ENCODE data around the gene IL31. TPM values are rescaled to one million over a fixed set of nuclear protein-coding genes. Genes with fewer than 3 reads are reported as not detected.

The IL31 gene
- total RNA-seq, 2 experiments from 2014 or later: not detected

GRCh38 chr12:122123761-122124145, 50.3 kb downstream of the IL31 start:
- H3K4me1 ChIP-seq (ENCODE audit: insufficient read depth, low read length, poor library complexity, severe bottlenecking): peaks cover 7% of the 10 kb centered on the region
- POLR2A ChIA-PET: interaction anchor here (0.9 kb wide), 1 partner anchor 42 kb away, joined by 3 read pairs; no protein-coding TSS in a partner anchor
- TF ChIP-seq CTCF (conservative IDR thresholded peaks at IDR 0.05; ENCODE audit: low read length) (no peak), EZH2phosphoT487 (IDR thresholded peaks at IDR 0.05; ENCODE audit: borderline replicate concordance, low read depth, low read length) (no peak)
- H3K4me2 ChIP-seq (ENCODE audit: low read length): no peak overlapping the region
- no peaks in the 10 kb centered on the region for H4K20me1 ChIP-seq (ENCODE audit: insufficient read depth, low read length)
- no peak overlapping the region for H3K4me3 ChIP-seq (ENCODE audit: low read depth, low read length, poor library complexity, severe bottlenecking)
- intact Hi-C loops (cut with micrococcal nuclease; ENCODE audit: unreplicated experiment): loop anchor here (1.0 to 2.0 kb wide), 3 partner anchors 59 to 205 kb away; partner anchors contain the start of gene CFAP251
- H3K36me3 ChIP-seq (ENCODE audit: insufficient read depth, low read length): peaks cover 19% of the 10 kb centered on the region; the same call in 1 of the 2 replicates
- H3K79me2 ChIP-seq (ENCODE audit: insufficient read depth, low read depth, low read length): 0 out of 2 replicates have a peak, but pooled peaks cover 3% of the 10 kb centered on the region
- DNase-seq (ENCODE audit: low spot score): no peak
- CTCF ChIA-PET (ENCODE audit: unreplicated experiment): no interaction called here
- no peak overlapping the region for H2AFZ ChIP-seq (ENCODE audit: low read length)
- BruUV-seq (replicated peaks): no TSS peak
- H3K9me2 ChIP-seq (ENCODE audit: insufficient read depth, low read length): no peaks in the 10 kb centered on the region
- H3K27ac ChIP-seq (ENCODE audit: low read depth, low read length, poor library complexity, severe bottlenecking): no peak overlapping the region
- no peaks in the 10 kb centered on the region for H3K9me3 ChIP-seq (ENCODE audit: low read length)

- TF ChIP-seq EZH2phosphoT487 (IDR thresholded peaks at IDR 0.05; ENCODE audit: borderline replicate concordance, low read depth, low read length) (no peak), CTCF (conservative IDR thresholded peaks at IDR 0.05; ENCODE audit: low read length) (peak; percentile 94)
These were observed 50.8 kb downstream of the IL31 start for GRCh38 chr12:122123051-122123760.

More at GRCh38 chr12:122123051-122123760, 50.8 kb downstream of the IL31 start:
- DNase-seq (ENCODE audit: low spot score): peak; percentile 78
- CTCF ChIA-PET (ENCODE audit: unreplicated experiment): no interaction called here
- no TSS peak for BruUV-seq (replicated peaks)
- Histone ChIP-seq H3K27ac (ENCODE audit: low read depth, low read length, poor library complexity, severe bottlenecking) (no peak overlapping the region), H3K4me1 (ENCODE audit: insufficient read depth, low read length, poor library complexity, severe bottlenecking) (peaks cover 7% of the 10 kb centered on the region), H3K36me3 (ENCODE audit: insufficient read depth, low read length) (peaks cover 13% of the 10 kb centered on the region; the same call in 1 of the 2 replicates), H3K9me2 (ENCODE audit: insufficient read depth, low read length) (no peaks in the 10 kb centered on the region), H3K4me2 (ENCODE audit: low read length) (peak overlapping the region; percentile 38; the same call in 1 of the 2 replicates), H2AFZ (ENCODE audit: low read length) (no peak overlapping the region), H3K9me3 (ENCODE audit: low read length) (no peaks in the 10 kb centered on the region), H3K79me2 (ENCODE audit: insufficient read depth, low read depth, low read length) (0 out of 2 replicates have a peak, but pooled peaks cover 3% of the 10 kb centered on the region), H4K20me1 (ENCODE audit: insufficient read depth, low read length) (no peaks in the 10 kb centered on the region), H3K4me3 (ENCODE audit: low read depth, low read length, poor library complexity, severe bottlenecking) (no peak overlapping the region)
- POLR2A ChIA-PET: interaction anchor here (0.6 to 0.9 kb wide), 2 partner anchors 41 to 311 kb away, joined by 3 to 6 read pairs; no protein-coding TSS in a partner anchor
- intact Hi-C loops (cut with micrococcal nuclease; ENCODE audit: unreplicated experiment): loop anchor here (1.0 to 2.0 kb wide), 3 partner anchors 58 to 205 kb away; partner anchors contain the start of gene CFAP251

Small RNA genes within 50 kb of the gene (small RNA-seq; reads per million reads assigned to genes)
- gene DIABLO: 0.31 reads per million

Other genes starting within 250 kb of the IL31 start
- gene BCL7A, start 152.3 kb downstream of the IL31 start, total RNA-seq (2014; rRNA removed; shearing (Covaris generic)): 66.2 and 76.2 TPM in 2 replicates
- 84.7 and 100 TPM in 2 replicates for gene BCL7A, start 152.3 kb downstream of the IL31 start, total RNA-seq (2022)
- gene MLXIP, start 95.5 kb downstream of the IL31 start, total RNA-seq (2014; rRNA removed; shearing (Covaris generic)): 18.6 and 27.5 TPM in 2 replicates
- gene MLXIP, start 95.5 kb downstream of the IL31 start, total RNA-seq (2022): 44.7 and 59.9 TPM in 2 replicates
- not detected in 2 replicates for gene LRRC43, start 8.9 kb upstream of the IL31 start, total RNA-seq (2014; rRNA removed; shearing (Covaris generic))
- not detected in 2 replicates for gene LRRC43, start 8.9 kb upstream of the IL31 start, total RNA-seq (2022)
- not detected in 2 replicates for gene B3GNT4, start 29.5 kb upstream of the IL31 start, total RNA-seq (2014; rRNA removed; shearing (Covaris generic))
- not detected in 2 replicates for gene B3GNT4, start 29.5 kb upstream of the IL31 start, total RNA-seq (2022)
- 53.7 and 56.5 TPM in 2 replicates for gene DIABLO, start 51.8 kb upstream of the IL31 start, total RNA-seq (2014; rRNA removed; shearing (Covaris generic))
- gene DIABLO, start 51.8 kb upstream of the IL31 start, total RNA-seq (2022): 53.9 and 55.4 TPM in 2 replicates
- gene VPS33A, start 92.3 kb upstream of the IL31 start, total RNA-seq (2014; rRNA removed; shearing (Covaris generic)): 21.1 and 22.2 TPM in 2 replicates
- 29.0 and 35.6 TPM in 2 replicates for gene VPS33A, start 92.3 kb upstream of the IL31 start, total RNA-seq (2022)
- gene CLIP1, start 248.4 kb upstream of the IL31 start, total RNA-seq (2014; rRNA removed; shearing (Covaris generic)): 11.2 and 15.3 TPM in 2 replicates
- gene CLIP1, start 248.4 kb upstream of the IL31 start, total RNA-seq (2022): 25.6 and 26.2 TPM in 2 replicates

Data from OCI-LY7 (cell line).